GM21723 (cell line): ENCODE results near the gene SLC25A29.
"Not testable (repeated sequence)": the region's sequence is repeated elsewhere in the genome, so short reads cannot be mapped to it uniquely, and the experiment has no call there.

Experiments
- ATAC-seq: cut with Tn5 transposase; IDR thresholded peaks from one replicate; pipeline ENCODE4 v1.9.1; 2021; ENCODE audit warnings: mild to moderate bottlenecking, moderate library complexity; ENCODE audit not compliant: unreplicated experiment

SLC25A29 gene

GRCh38 chr14:100294213-100294962, 11.9 kb downstream of the SLC25A29 start:
- ATAC-seq, result no peak

- no peak for ATAC-seq
Observed at GRCh38 chr14:100293497-100294212, 12.6 kb downstream of the SLC25A29 start.

GRCh38 chr14:100292776-100293461, 13.3 kb downstream of the SLC25A29 start:
- ATAC-seq, result no peak

DNA sequence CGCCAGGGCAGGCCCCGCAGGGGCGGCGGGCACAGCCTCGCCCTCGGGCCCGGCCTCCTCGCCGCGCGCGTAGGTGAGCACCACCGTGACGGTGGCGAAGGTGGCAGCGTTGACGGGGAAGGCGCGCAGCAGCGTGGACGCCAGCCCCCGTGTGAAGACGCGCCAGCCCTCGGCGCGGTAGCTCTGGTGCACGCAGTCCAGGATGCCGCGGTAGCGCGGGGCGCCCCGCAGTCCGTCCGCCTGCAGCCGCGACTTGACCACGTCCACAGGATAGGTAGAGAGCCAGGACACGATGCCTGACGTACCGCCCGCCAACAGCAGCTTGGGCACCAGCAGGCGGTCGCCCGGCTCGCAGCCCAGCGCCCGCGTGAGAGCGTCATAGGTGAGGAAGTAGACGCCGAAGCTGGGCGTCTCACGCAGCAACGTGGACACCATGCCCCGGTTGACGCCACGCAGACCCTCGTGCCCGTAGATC, 13.9 kb downstream of the SLC25A29 start:
- no peak for ATAC-seq

GRCh38 chr14:100291305-100292075, 14.8 kb downstream of the SLC25A29 start:
- ATAC-seq, result no peak

DNA sequence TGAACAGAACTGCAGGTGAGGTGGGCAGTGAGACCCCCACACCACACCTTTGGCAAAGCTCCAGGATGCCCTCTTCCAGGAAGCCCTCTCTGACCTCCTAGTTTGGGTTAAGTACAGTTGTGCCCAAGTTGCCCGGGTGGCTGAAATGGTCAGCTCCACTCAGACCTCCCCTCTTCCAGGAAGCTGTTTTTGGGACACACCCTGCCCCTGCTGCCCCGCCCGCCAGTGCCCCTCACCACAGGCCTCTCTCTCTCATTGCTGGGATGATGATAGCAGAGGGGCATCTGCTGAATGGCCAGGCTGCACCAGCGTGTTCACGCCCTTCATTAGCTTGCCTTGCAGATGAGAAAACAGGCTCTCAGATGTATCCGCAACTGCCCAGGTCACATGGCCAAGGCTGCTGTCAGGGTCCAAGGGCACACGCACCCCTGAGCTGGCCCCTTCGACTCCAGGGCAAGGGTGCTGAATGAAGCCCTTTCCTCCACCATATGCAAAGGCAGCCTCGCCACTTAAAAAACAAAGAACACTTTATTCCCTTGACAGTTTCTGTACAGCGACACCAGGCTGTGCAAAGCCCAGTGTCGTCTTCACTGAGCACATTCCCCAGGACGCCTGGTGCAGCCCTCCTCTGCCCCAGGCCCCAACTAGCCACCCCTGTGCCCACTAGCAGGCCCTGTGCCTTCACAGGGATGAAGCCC, 15.5 kb downstream of the SLC25A29 start:
- no peak for ATAC-seq

DNA sequence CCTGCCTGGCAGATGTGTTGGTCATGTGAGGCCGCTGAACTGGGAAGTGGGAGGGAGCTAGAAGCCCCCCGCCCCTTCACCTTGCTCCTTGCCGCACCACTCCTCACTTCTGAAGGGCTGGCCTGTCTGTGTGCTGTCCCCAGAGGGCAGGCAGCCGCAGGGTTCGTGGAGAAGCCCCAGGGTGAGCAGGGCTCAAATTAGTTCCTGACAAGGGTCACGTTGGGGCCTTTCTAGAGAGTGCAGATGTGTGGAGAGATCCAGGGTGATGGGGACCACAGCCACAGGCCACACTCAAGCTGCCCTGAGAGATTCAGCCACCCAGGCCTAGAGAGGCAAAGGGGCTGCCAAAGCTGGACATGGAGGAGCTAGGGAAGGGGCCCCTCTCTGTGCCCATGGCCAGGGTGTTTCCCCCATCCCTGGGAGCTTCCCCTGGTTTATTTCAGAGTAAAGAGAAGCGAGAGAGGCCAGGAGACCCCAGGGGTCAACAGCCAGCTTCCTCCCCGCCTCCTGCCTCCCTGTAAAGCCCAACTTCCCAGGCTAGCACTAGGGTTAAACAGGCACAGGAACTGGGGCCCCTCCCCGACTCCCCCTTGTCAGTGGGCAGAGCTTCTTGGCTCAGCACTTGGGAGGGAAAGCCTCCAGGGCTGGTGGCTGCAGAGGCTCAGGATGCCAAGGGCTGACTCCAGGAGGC, 16.2 kb downstream of the SLC25A29 start:
- no peak for ATAC-seq

DNA sequence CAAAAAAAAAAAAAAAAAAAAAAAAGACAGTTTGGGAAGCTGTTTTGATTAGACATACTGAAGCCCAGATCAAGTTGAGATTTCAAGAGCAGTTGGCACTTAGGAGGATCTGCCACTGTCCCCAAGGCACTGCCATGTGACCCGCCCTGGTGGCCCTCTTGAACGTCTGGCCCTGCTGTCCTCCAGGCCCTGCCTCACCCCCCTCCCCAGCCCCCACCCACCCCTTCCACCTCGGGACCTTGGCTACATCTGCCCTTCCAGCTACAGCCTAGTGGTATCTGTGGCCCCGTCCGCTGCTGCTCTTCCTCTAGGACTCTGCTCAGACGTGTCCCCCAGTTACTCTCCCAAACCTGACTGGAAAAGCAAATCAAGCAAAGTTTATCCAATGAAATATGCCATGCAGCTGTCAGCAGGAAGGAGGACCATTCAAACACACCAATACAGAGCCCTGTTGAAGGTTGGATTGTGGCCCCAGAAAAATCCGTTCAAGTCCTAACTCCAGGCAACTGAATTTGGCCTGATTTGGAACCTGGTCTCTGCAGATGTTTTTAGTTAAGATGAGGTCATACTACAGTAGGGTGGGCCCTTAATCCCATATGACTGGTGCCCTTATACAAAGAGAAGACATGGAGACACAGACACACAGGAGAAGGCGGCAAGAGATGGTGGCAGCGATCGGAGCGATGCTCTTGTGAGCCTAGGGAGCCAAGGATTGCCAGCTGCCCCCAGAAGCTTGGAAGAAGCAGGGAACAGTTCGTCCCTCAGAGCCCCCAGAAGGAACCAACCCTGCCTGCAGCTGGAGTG, 17.7 kb downstream of the SLC25A29 start:
- no peak for ATAC-seq

DNA sequence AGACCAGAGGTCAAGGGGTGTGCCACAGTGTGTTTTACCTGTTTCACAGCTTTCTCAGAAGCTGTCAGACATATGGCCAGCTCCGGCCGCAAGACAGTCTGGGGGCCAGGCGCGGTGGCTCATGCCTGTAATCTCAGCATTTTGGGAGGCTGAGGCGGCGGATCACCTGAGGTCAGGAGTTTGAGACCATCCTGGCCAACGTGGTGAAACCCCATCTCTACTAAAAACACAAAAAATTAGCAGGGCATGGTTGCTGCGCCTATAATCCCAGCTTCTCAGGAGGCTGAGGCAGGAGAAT, 18.3 kb downstream of the SLC25A29 start:
- not testable (repeated sequence) for ATAC-seq

DNA sequence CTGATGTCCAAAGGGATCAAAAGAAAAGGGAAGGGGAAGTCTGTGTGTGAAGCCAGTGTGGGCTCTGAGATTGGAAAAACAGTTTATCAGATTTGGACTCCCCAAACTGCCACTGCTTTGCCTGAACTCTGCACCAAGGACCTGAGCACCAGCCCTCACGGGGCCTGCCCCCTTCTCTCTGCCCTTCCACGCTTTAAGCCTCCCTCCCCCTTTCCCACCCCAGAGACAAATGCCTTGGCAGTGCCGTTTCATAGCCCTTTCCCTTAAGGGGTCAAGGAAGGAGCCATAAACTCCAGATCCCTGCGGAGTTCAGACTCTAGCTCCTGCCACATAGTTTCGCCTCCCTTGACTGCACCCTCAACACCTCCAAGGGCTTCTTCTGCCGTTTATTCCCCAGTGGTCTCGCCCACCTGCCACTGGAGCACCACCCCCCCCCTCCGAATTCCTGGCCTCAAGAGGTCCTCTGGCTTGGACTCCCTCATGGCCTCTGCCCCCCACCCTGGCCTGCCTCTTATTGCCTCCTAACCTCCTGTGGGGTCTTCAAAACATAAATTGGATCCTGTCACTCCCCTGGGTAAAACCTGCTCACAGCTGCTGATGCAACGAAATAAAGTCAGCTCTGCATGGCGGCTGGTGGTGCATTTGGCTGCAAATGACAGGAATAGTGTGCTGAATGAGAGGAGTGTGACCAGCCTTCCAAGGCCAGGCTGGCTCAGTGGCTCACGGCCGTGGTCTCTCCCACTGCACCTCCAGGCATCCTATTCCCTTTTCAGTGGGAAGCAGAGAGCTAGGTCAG, 18.8 kb downstream of the SLC25A29 start:
- no peak for ATAC-seq

DNA sequence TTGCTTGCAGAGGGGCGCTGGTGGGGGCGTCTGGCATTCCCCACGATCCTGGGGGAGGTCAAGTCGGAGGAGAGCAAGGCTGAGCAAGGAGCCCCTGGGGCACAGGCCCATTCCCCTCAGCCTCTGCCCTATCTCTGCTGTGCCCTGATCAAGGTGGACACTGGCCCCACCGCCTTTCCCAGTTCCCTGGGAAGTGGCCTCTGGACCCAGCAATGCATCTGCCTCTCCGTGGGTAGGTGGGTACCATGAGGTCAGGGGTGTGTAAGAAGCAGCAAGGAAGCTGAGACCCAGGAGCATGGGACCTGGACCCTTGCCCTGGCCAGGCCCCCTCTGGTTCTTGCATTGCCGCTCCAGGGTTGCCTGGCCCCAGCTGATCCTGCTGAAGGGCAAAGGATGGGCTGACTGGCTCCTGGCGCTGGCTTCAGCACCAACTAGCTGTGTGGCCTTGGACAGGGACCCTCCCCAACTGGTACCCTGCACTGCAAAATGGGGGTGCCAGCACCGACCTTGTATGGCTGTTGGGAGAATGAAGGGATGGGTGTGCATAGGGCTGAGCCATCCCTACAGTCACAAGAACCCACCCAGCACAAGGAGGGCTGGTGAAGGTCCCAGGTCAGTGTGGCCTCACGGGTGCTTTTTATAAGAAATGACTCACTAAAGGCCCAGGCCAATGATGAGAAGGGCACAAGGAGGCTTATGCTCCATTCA, 19.6 kb downstream of the SLC25A29 start:
- ATAC-seq, result no peak

GRCh38 chr14:100285913-100286400, 20.3 kb downstream of the SLC25A29 start:
- ATAC-seq, result no peak

DNA sequence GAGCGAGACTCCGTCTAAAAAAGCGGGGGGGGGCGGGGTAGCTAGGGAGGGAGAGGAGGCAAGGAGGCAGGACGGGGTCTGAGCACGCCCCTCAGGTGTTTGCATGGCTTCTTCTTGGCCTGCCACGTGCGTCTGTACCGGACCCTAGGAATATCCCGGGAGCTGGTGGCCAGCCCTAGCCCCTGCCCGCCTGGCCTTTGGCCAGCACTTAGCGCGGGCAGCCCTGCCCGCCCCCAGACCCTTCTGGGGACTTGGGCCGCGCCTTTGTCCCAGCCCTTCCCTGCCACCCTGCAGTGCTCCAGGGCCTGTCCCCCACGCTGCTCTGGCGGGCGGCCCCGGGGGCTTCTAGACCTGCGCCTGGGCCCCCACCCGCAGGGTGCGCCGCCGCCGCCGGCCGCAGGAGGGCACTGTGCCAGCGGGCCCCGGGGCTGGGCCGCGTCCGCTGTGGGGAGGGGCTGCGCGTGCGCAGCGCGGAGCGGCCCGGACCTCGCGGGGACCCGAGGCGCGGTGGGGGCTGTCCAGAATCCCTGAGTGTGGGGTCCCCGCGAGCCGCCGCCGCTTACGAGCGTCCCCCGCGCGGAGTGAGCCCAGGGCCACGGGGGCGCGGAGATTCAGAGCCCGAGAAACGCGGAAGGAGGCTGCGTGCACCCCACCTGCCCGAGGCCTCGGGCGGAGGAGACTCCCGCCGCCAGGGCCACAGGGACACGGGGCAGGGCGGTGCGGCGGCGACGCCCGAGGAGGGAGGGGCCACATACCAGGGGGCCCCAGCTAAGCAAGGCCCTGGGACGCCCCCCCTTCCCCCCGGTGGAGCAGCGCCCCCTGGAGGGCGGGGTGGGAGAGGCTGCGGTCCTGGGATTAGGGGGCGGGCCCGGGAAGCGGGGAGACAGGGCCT, 21.0 kb downstream of the SLC25A29 start:
- ATAC-seq, result peak; percentile 91

DNA sequence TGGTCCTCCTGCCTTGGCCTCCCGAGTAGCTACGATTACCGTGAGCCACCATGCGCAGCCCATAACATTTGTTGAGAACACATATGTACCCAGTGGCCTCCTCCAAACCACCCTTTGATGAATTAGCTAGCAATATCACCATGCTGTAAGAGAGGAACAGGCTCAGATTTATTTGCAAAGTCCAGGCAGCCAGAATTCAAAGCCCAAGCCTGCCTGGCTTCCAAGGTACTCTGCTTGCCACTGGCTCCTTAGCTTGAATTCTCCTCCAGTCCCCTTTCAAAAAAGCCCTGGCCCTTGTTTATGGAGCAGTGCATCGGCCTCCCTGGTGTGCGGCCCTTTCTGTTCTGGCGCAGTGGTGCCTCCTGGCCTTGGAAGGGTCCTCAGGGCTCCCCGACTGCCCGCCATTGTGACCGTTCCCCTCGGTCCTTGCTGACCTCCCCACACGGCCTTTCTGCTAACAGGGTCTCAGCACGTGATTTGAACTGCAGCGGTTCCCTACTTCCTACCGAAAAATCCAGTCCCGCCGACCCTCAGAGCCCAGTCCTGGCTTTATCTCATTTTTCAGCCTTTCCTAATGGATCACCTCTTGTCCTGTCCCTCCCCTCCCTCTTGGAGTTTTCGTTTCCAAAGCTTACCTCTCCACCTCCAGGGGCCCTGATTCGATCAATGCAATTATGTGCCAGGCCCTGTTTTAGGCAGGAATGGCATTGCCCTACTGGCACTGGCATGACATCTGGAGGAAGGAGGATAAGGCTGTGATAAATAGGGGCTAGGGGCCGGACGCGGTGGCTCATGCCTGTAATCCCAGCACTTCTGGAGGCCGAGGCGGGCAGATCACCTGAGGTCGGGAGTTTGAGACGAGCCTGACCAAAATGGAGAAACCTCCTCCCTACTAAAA, 22.0 kb downstream of the SLC25A29 start:
- ATAC-seq, result no peak

GRCh38 chr14:100283436-100283835, 22.8 kb downstream of the SLC25A29 start:
- not testable (repeated sequence) for ATAC-seq
